ENCODE measurements around the gene CLHC1.
"Not testable (repeated sequence)": the region's sequence is repeated elsewhere in the genome, so short reads cannot be mapped to it uniquely, and the experiment has no call there.

CLHC1 gene

DNA sequence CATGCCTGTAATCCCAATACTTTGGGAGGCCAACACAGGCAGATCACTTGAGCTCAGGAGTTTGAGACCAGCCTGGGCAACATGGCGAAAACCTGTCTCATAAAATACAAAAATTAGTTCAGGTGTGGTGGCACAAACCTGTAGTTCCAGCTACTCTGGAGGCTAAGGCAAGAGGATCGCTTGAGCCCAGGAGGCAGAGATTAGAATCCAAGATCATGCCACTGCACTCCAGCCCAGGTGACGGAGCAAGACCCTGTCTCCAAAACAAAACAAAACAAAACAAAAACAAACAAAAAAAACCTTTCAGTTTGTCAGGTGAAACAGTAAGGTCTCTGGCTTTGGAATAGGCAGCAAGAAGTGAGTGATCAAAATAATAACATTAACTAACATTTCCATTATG is 84.6 kb downstream of the CLHC1 start:
- H3K79me1 ChIP-seq (ENCODE audit: low read length), result no peaks in the 10 kb centered on the region
- no peak overlapping the region for H2BK120ac ChIP-seq (ENCODE audit: low read depth, low read length)
- H3K18ac ChIP-seq (ENCODE audit: low read length), result no peak overlapping the region
- no CpG with 5 or more reads among the region's 3 CpGs for WGBS (ENCODE audit: extremely low coverage, insufficient coverage, low lambda C conversion rate)
- DNase-seq, result no peak
- no peaks in the 10 kb centered on the region for H3K36me3 ChIP-seq (ENCODE audit: control insufficient read depth, insufficient read depth, low read length)
- no peak overlapping the region for H4K8ac ChIP-seq (ENCODE audit: low read depth, low read length)
- H2BK5ac ChIP-seq (ENCODE audit: low read length), result no peak overlapping the region
- H3K27me3 ChIP-seq (ENCODE audit: insufficient read depth, low read length, poor library complexity), result no peaks in the 10 kb centered on the region
- no peaks in the 10 kb centered on the region for H3K79me2 ChIP-seq (ENCODE audit: control insufficient read depth, insufficient read depth, low read length)
- H2AK5ac ChIP-seq (ENCODE audit: low read length), result no peak overlapping the region
- H2BK15ac ChIP-seq (replicated peaks; ENCODE audit: low read depth), result no peak overlapping the region
- no peak overlapping the region for H3K9ac ChIP-seq (ENCODE audit: low read length)
- H3K4me1 ChIP-seq (ENCODE audit: control insufficient read depth, low read depth, low read length), result peaks cover 3% of the 10 kb centered on the region
- no peak overlapping the region for H3K4me2 ChIP-seq (ENCODE audit: low read length)
- no peak overlapping the region for H3K4ac ChIP-seq (ENCODE audit: low read depth, low read length)
- H3K56ac ChIP-seq (ENCODE audit: low read length), result no peak overlapping the region
- H3K23ac ChIP-seq (ENCODE audit: low read length), result no peak overlapping the region
- H4K5ac ChIP-seq (ENCODE audit: low read length), result no peak overlapping the region
- no peak overlapping the region for H3K27ac ChIP-seq (ENCODE audit: low read depth, low read length)
- no peak overlapping the region for H3K4me3 ChIP-seq (ENCODE audit: low read length)

DNA sequence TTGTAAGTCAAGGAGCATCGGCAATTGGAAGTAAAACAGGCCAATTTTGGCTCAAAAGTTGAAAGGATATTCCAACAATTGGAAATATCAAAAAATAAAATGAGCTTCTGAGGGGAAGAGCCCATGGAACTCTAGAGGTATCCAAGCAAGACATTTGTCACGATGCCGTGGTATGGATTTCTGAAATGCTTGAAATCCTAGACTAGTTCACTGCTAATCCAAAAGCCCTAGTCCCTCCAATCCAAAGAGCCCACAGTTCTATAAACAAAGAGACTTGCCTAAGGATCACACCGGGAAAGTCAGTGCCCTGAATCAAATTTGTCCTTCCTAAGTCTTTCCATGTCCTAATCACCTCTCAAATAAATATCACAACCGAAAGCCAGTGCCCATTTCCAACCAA is 85.1 kb downstream of the CLHC1 start:
- Histone ChIP-seq H2BK5ac (ENCODE audit: low read length) (no peak overlapping the region), H3K36me3 (ENCODE audit: control insufficient read depth, insufficient read depth, low read length) (no peaks in the 10 kb centered on the region), H2BK15ac (replicated peaks; ENCODE audit: low read depth) (no peak overlapping the region), H3K4me1 (ENCODE audit: control insufficient read depth, low read depth, low read length) (peaks cover 3% of the 10 kb centered on the region), H3K79me1 (ENCODE audit: low read length) (no peaks in the 10 kb centered on the region), H3K23ac (ENCODE audit: low read length) (no peak overlapping the region), H2AK5ac (ENCODE audit: low read length) (no peak overlapping the region), H3K79me2 (ENCODE audit: control insufficient read depth, insufficient read depth, low read length) (no peaks in the 10 kb centered on the region), H3K27ac (ENCODE audit: low read depth, low read length) (no peak overlapping the region), H4K5ac (ENCODE audit: low read length) (no peak overlapping the region), H3K9ac (ENCODE audit: low read length) (no peak overlapping the region), H4K8ac (ENCODE audit: low read depth, low read length) (no peak overlapping the region), H3K18ac (ENCODE audit: low read length) (no peak overlapping the region), H3K56ac (ENCODE audit: low read length) (no peak overlapping the region), H3K4me3 (ENCODE audit: low read length) (no peak overlapping the region), H3K27me3 (ENCODE audit: insufficient read depth, low read length, poor library complexity) (no peaks in the 10 kb centered on the region), H2BK120ac (ENCODE audit: low read depth, low read length) (no peak overlapping the region), H3K4me2 (ENCODE audit: low read length) (no peak overlapping the region), H3K4ac (ENCODE audit: low read depth, low read length) (no peak overlapping the region)
- no CpG with 5 or more reads among the region's 5 CpGs for WGBS (ENCODE audit: extremely low coverage, insufficient coverage, low lambda C conversion rate)
- DNase-seq, result no peak

DNA sequence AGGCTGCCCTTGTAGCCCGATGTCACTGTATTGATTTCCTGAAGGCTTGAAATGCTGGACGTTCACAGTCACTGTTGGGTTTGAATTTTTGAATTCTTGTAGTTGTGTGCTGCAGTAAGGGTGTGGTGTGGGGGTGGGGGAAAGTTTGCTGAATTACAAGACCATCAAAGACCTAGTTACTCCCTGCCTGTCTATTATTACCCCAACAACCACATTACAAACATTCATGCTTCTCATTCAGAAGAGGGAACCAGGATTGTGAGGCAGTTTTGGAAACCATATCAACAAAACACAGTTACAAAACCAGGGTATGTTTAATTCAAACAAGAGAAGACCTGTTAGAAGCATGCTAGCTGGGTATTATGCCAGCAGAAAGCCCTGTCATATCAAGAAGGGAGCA is 85.8 kb downstream of the CLHC1 start:
- Histone ChIP-seq H4K5ac (ENCODE audit: low read length) (no peak overlapping the region), H2BK120ac (ENCODE audit: low read depth, low read length) (no peak overlapping the region), H3K79me2 (ENCODE audit: control insufficient read depth, insufficient read depth, low read length) (no peaks in the 10 kb centered on the region), H3K4me3 (ENCODE audit: low read length) (no peak overlapping the region), H3K27ac (ENCODE audit: low read depth, low read length) (no peak overlapping the region), H4K8ac (ENCODE audit: low read depth, low read length) (no peak overlapping the region), H3K56ac (ENCODE audit: low read length) (no peak overlapping the region), H3K36me3 (ENCODE audit: control insufficient read depth, insufficient read depth, low read length) (no peaks in the 10 kb centered on the region), H3K4me2 (ENCODE audit: low read length) (no peak overlapping the region), H2AK5ac (ENCODE audit: low read length) (no peak overlapping the region), H3K27me3 (ENCODE audit: insufficient read depth, low read length, poor library complexity) (no peaks in the 10 kb centered on the region), H2BK5ac (ENCODE audit: low read length) (no peak overlapping the region), H3K23ac (ENCODE audit: low read length) (no peak overlapping the region), H3K79me1 (ENCODE audit: low read length) (no peaks in the 10 kb centered on the region), H3K18ac (ENCODE audit: low read length) (no peak overlapping the region), H3K9ac (ENCODE audit: low read length) (no peak overlapping the region), H3K4me1 (ENCODE audit: control insufficient read depth, low read depth, low read length) (peaks cover 3% of the 10 kb centered on the region), H3K4ac (ENCODE audit: low read depth, low read length) (no peak overlapping the region), H2BK15ac (replicated peaks; ENCODE audit: low read depth) (no peak overlapping the region)
- no peak for DNase-seq
- no CpG with 5 or more reads among the region's 2 CpGs for WGBS (ENCODE audit: extremely low coverage, insufficient coverage, low lambda C conversion rate)

DNA sequence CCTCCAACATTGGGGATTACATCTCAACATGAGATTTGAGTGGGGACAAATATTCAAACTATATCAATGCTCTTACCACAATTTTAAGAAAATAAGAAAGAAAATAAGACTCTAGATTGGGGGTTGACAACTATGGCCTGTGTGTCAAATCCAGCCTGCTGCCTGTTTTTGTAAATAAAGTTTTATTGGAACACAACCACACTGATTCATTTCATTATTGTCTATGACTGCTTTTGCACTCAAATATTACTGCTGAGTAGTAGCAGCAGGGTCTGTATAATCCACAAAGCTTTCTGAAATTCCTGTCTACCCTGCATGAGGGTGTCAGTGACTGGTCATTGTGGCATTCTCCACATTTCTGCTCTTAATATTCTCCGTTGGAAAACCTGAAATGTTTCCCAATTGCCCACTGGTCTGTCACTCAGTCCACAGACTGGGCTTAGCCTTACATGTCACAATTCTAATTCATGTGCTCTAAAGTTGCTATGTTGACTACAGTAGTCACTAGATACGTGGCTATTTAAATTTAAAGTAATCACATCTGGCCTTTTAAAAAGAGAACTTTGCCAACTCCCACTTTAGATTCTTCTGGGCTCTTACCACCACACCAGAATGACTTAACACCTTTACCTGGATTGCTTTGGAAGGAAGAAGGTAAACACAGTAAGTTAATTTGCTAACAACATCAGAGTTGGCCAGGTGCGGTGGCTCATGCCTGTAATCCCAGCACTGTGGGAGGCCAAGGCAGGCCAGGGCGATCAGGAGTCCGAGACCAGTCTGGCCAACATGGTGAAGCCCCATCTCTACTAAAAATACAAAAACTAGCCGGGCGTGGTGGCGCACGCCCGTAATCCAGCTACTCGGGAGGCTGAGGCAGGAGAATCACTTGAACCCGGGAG is 86.9 kb downstream of the CLHC1 start:
- Histone ChIP-seq H3K79me1 (ENCODE audit: low read length) (no peaks in the 10 kb centered on the region), H2BK5ac (ENCODE audit: low read length) (no peak overlapping the region), H3K27ac (ENCODE audit: low read depth, low read length) (no peak overlapping the region), H3K4me3 (ENCODE audit: low read length) (no peak overlapping the region), H3K18ac (ENCODE audit: low read length) (no peak overlapping the region), H4K5ac (ENCODE audit: low read length) (no peak overlapping the region), H3K9ac (ENCODE audit: low read length) (no peak overlapping the region), H3K4me2 (ENCODE audit: low read length) (no peak overlapping the region), H3K27me3 (ENCODE audit: insufficient read depth, low read length, poor library complexity) (no peaks in the 10 kb centered on the region), H2BK120ac (ENCODE audit: low read depth, low read length) (no peak overlapping the region), H3K56ac (ENCODE audit: low read length) (no peak overlapping the region), H3K4me1 (ENCODE audit: control insufficient read depth, low read depth, low read length) (peaks cover 5% of the 10 kb centered on the region), H3K4ac (ENCODE audit: low read depth, low read length) (no peak overlapping the region), H3K36me3 (ENCODE audit: control insufficient read depth, insufficient read depth, low read length) (no peaks in the 10 kb centered on the region), H3K23ac (ENCODE audit: low read length) (no peak overlapping the region), H2AK5ac (ENCODE audit: low read length) (no peak overlapping the region), H2BK15ac (replicated peaks; ENCODE audit: low read depth) (no peak overlapping the region), H4K8ac (ENCODE audit: low read depth, low read length) (no peak overlapping the region), H3K79me2 (ENCODE audit: control insufficient read depth, insufficient read depth, low read length) (no peaks in the 10 kb centered on the region)
- no peak for DNase-seq
- no CpG with 5 or more reads among the region's 12 CpGs for WGBS (ENCODE audit: extremely low coverage, insufficient coverage, low lambda C conversion rate)

DNA sequence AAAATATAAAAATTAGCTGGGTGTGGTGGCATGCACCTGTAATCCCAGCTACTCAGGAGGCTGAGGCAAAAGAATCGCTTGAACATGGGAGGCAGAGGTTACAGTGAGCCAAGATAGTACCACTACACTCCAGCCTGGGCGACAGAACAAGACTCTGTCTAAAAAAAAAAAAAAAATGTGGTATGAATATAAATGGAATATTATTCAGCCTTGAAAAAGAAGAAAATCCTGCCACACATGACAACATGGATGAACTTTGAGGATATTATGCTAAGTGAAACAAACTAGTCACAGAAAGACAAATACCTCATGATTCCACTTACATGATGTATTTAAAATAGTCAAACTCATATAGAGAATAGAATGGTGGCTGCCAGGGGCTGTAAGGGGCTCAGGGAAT is 88.4 kb downstream of the CLHC1 start:
- H3K36me3 ChIP-seq (ENCODE audit: control insufficient read depth, insufficient read depth, low read length); H3K56ac ChIP-seq (ENCODE audit: low read length); H3K23ac ChIP-seq (ENCODE audit: low read length); H3K79me1 ChIP-seq (ENCODE audit: low read length); H3K4ac ChIP-seq (ENCODE audit: low read depth, low read length); H3K27me3 ChIP-seq (ENCODE audit: insufficient read depth, low read length, poor library complexity); DNase-seq; H3K4me3 ChIP-seq (ENCODE audit: low read length); H2BK15ac ChIP-seq (replicated peaks; ENCODE audit: low read depth); H4K5ac ChIP-seq (ENCODE audit: low read length); H3K79me2 ChIP-seq (ENCODE audit: control insufficient read depth, insufficient read depth, low read length); H2BK5ac ChIP-seq (ENCODE audit: low read length); H2BK120ac ChIP-seq (ENCODE audit: low read depth, low read length); H3K27ac ChIP-seq (ENCODE audit: low read depth, low read length); H3K18ac ChIP-seq (ENCODE audit: low read length); H3K4me2 ChIP-seq (ENCODE audit: low read length); H3K4me1 ChIP-seq (ENCODE audit: control insufficient read depth, low read depth, low read length); H3K9ac ChIP-seq (ENCODE audit: low read length); H2AK5ac ChIP-seq (ENCODE audit: low read length); H4K8ac ChIP-seq (ENCODE audit: low read depth, low read length): not testable (repeated sequence)
- no CpG with 5 or more reads among the region's 2 CpGs for WGBS (ENCODE audit: extremely low coverage, insufficient coverage, low lambda C conversion rate)

DNA sequence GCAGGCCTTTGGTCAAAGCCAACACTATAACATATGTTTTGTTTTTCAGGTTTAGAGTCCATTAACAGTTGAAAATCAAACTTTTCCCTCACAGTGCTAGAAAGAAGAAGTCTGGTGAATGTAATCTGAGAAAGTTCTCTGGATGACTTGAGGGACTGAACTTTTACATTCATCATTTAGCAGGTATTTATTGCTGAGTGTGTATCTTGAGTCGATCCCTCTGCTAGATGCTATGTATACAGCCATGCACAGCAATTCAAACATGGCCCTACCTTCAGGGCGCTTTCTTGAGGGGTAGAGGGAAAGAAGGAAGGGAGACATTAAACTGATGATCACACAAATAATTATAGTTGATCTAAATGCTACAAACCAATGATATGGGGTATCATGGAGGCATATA is 89.6 kb downstream of the CLHC1 start:
- H3K4me3 ChIP-seq (ENCODE audit: low read length), result no peak overlapping the region
- no peak overlapping the region for H4K8ac ChIP-seq (ENCODE audit: low read depth, low read length)
- no peak overlapping the region for H2AK5ac ChIP-seq (ENCODE audit: low read length)
- no peak overlapping the region for H3K23ac ChIP-seq (ENCODE audit: low read length)
- H3K9ac ChIP-seq (ENCODE audit: low read length), result no peak overlapping the region
- no peak overlapping the region for H3K27ac ChIP-seq (ENCODE audit: low read depth, low read length)
- no peak overlapping the region for H2BK5ac ChIP-seq (ENCODE audit: low read length)
- H3K36me3 ChIP-seq (ENCODE audit: control insufficient read depth, insufficient read depth, low read length), result no peaks in the 10 kb centered on the region
- no peak overlapping the region for H3K56ac ChIP-seq (ENCODE audit: low read length)
- peaks cover 6% of the 10 kb centered on the region for H3K4me1 ChIP-seq (ENCODE audit: control insufficient read depth, low read depth, low read length)
- H3K4ac ChIP-seq (ENCODE audit: low read depth, low read length), result no peak overlapping the region
- no peak overlapping the region for H2BK120ac ChIP-seq (ENCODE audit: low read depth, low read length)
- DNase-seq, result no peak
- H2BK15ac ChIP-seq (replicated peaks; ENCODE audit: low read depth), result no peak overlapping the region
- H3K4me2 ChIP-seq (ENCODE audit: low read length), result no peak overlapping the region
- WGBS (ENCODE audit: extremely low coverage, insufficient coverage, low lambda C conversion rate), result no CpG with 5 or more reads among the region's 2 CpGs
- no peaks in the 10 kb centered on the region for H3K79me2 ChIP-seq (ENCODE audit: control insufficient read depth, insufficient read depth, low read length)
- H4K5ac ChIP-seq (ENCODE audit: low read length), result no peak overlapping the region
- H3K18ac ChIP-seq (ENCODE audit: low read length), result no peak overlapping the region
- no peaks in the 10 kb centered on the region for H3K27me3 ChIP-seq (ENCODE audit: insufficient read depth, low read length, poor library complexity)
- H3K79me1 ChIP-seq (ENCODE audit: low read length), result no peaks in the 10 kb centered on the region

Measured in mesendoderm (in vitro differentiated cells).